ENCODE measurements around the gene PTPRD. TPM values are rescaled to one million over a fixed set of nuclear protein-coding genes. Genes with fewer than 3 reads are reported as not detected.

PTPRD gene
- total and polyA plus RNA-seq, 2 experiments from 2014 or later: 11.5 to 58.0 TPM

DNA sequence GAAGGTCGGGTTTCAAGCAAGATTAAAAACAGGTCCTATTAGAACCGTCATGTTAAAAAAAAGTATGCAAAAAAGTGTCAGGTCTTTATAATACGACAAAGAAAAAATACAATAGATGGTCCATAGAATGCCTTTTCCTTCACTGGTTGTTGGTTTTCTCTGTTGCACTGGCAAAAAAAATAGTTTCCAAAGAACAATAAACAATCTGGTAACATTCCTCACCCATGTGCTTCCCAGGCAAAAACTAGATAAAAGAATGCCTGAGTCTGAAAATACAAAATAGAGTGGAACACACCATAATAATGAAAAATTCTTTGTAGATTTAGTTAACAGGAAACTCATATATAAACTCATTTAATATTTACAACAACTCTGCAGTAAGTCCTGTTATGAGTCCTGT, 2223.3 kb downstream of the PTPRD start:
- Histone ChIP-seq H3K4me2 (no peak overlapping the region), H3K4me1 (ENCODE audit: insufficient read depth) (peaks cover 6% of the 10 kb centered on the region), H3K36me3 (ENCODE audit: insufficient read depth) (no peaks in the 10 kb centered on the region), H3F3A (replicated peaks; ENCODE audit: low read depth) (no peaks in the 10 kb centered on the region), H3K4me3 (no peak overlapping the region), H3K27me3 (ENCODE audit: insufficient read depth) (no peaks in the 10 kb centered on the region), H3K79me2 (replicated peaks; ENCODE audit: insufficient read depth) (no peaks in the 10 kb centered on the region), H3K27ac (ENCODE audit: low read depth) (no peak overlapping the region), H3K9me2 (ENCODE audit: insufficient read depth) (no peaks in the 10 kb centered on the region), H2AFZ (no peak overlapping the region), H4K20me1 (replicated peaks; ENCODE audit: insufficient read depth) (no peaks in the 10 kb centered on the region)
- H3K4me3 Mint-ChIP-seq: no peak overlapping the region
- no peaks in the 10 kb centered on the region for H3K9me3 Mint-ChIP-seq
- peaks cover 6% of the 10 kb centered on the region for H3K4me1 Mint-ChIP-seq
- no peaks in the 10 kb centered on the region for H3K36me3 Mint-ChIP-seq (ENCODE audit: low read depth)
- no peak overlapping the region; the same call in 1 of the 2 replicates for H3K27ac Mint-ChIP-seq
- DNase-seq (ENCODE audit: low spot score) (no peak), ATAC-seq (no peak)
- TF ChIP-seq JUNB (IDR thresholded peaks at IDR 0.05; ENCODE audit: unreplicated experiment): no peak
- TF ChIP-seq POLR2AphosphoS5 (IDR thresholded peaks at IDR 0.05; ENCODE audit: low read depth): no peak
- no peak for TF ChIP-seq EZH2 (IDR thresholded peaks at IDR 0.05; ENCODE audit: low read depth, unreplicated experiment)
- TF ChIP-seq ZNF331 (CRISPR knock-in tag; IDR thresholded peaks at IDR 0.05; ENCODE audit: low read depth): no peak
- TF ChIP-seq STAT1 (IDR thresholded peaks at IDR 0.05; ENCODE audit: unreplicated experiment): no peak
- TF ChIP-seq CREB1 (CRISPR knock-in tag; IDR thresholded peaks at IDR 0.05; ENCODE audit: low read depth): no peak
- TF ChIP-seq REST (IDR thresholded peaks at IDR 0.05; ENCODE audit: unreplicated experiment): no peak
- TF ChIP-seq, protein P1, sequence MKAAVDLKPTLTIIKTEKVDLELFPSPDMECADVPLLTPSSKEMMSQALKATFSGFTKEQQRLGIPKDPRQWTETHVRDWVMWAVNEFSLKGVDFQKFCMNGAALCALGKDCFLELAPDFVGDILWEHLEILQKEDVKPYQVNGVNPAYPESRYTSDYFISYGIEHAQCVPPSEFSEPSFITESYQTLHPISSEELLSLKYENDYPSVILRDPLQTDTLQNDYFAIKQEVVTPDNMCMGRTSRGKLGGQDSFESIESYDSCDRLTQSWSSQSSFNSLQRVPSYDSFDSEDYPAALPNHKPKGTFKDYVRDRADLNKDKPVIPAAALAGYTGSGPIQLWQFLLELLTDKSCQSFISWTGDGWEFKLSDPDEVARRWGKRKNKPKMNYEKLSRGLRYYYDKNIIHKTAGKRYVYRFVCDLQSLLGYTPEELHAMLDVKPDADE (IDR thresholded peaks at IDR 0.05): no peak
- TF ChIP-seq NANOG (IDR thresholded peaks at IDR 0.05; ENCODE audit: borderline replicate concordance): no peak
- no peak for TF ChIP-seq CTCF (conservative IDR thresholded peaks at IDR 0.05; ENCODE audit: low read depth in 2 of 2)
- TF ChIP-seq, protein P2, sequence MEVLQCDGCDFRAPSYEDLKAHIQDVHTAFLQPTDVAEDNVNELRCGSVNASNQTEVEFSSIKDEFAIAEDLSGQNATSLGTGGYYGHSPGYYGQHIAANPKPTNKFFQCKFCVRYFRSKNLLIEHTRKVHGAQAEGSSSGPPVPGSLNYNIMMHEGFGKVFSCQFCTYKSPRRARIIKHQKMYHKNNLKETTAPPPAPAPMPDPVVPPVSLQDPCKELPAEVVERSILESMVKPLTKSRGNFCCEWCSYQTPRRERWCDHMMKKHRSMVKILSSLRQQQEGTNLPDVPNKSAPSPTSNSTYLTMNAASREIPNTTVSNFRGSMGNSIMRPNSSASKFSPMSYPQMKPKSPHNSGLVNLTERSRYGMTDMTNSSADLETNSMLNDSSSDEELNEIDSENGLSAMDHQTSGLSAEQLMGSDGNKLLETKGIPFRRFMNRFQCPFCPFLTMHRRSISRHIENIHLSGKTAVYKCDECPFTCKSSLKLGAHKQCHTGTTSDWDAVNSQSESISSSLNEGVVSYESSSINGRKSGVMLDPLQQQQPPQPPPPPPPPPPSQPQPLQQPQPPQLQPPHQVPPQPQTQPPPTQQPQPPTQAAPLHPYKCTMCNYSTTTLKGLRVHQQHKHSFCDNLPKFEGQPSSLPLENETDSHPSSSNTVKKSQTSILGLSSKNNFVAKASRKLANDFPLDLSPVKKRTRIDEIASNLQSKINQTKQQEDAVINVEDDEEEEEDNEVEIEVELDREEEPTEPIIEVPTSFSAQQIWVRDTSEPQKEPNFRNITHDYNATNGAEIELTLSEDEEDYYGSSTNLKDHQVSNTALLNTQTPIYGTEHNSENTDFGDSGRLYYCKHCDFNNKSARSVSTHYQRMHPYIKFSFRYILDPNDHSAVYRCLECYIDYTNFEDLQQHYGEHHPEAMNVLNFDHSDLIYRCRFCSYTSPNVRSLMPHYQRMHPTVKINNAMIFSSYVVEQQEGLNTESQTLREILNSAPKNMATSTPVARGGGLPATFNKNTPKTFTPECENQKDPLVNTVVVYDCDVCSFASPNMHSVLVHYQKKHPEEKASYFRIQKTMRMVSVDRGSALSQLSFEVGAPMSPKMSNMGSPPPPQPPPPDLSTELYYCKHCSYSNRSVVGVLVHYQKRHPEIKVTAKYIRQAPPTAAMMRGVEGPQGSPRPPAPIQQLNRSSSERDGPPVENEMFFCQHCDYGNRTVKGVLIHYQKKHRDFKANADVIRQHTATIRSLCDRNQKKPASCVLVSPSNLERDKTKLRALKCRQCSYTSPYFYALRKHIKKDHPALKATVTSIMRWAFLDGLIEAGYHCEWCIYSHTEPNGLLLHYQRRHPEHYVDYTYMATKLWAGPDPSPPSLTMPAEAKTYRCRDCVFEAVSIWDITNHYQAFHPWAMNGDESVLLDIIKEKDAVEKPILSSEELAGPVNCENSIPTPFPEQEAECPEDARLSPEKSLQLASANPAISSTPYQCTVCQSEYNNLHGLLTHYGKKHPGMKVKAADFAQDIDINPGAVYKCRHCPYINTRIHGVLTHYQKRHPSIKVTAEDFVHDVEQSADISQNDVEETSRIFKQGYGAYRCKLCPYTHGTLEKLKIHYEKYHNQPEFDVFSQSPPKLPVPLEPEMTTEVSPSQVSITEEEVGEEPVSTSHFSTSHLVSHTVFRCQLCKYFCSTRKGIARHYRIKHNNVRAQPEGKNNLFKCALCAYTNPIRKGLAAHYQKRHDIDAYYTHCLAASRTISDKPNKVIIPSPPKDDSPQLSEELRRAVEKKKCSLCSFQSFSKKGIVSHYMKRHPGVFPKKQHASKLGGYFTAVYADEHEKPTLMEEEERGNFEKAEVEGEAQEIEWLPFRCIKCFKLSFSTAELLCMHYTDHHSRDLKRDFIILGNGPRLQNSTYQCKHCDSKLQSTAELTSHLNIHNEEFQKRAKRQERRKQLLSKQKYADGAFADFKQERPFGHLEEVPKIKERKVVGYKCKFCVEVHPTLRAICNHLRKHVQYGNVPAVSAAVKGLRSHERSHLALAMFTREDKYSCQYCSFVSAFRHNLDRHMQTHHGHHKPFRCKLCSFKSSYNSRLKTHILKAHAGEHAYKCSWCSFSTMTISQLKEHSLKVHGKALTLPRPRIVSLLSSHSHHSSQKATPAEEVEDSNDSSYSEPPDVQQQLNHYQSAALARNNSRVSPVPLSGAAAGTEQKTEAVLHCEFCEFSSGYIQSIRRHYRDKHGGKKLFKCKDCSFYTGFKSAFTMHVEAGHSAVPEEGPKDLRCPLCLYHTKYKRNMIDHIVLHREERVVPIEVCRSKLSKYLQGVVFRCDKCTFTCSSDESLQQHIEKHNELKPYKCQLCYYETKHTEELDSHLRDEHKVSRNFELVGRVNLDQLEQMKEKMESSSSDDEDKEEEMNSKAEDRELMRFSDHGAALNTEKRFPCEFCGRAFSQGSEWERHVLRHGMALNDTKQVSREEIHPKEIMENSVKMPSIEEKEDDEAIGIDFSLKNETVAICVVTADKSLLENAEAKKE (CRISPR knock-in tag; IDR thresholded peaks at IDR 0.05): no peak
- no peak for TF ChIP-seq ZNF114 (CRISPR knock-in tag; IDR thresholded peaks at IDR 0.05)
- no peak for TF ChIP-seq EZH2phosphoT487 (IDR thresholded peaks at IDR 0.05; ENCODE audit: unreplicated experiment)
- no peaks in the 10 kb centered on the region for H3K27me3 Mint-ChIP-seq (ENCODE audit: insufficient read depth, low read depth, poor library complexity)
